Endothelial cell of umbilical vein (primary cell): Measurements from ENCODE around the gene SAMD4A. TPM values are rescaled to one million over a fixed set of nuclear protein-coding genes. Genes with fewer than 3 reads are reported as not detected.
A peak's percentile ranks its signal among the peaks of the same experiment; 100 is the strongest.

ENCODE experiments used
- BruUV-seq: library from RNA; stranded (reverse); fragments of 400-500 nt; replicated peaks from 2 replicates; lab custom pipeline; 2021; lab: Mats Ljungman, UMichigan
- CTCF ChIA-PET: fragments of 300-600, 350-600 bp; sonication (Branson Sonifier 250); formaldehyde crosslinking; loops from one replicate; lab custom pipeline; 2021; ENCODE audit warnings: antibody characterized with exemption, inconsistent platforms; lab: Charles Lee
- POLR2A ChIA-PET: fragments of 300-600, 350-600 bp; sonication (Branson Sonifier 250); formaldehyde crosslinking; loops from one replicate; lab custom pipeline; 2021; ENCODE audit warnings: antibody characterized with exemption, inconsistent platforms; lab: Charles Lee
- DNase-seq: peaks from one replicate; pipeline ENCODE4 v3.0.0-alpha.2; 2011; ENCODE audit warnings: low read depth, low spot score
- FAIRE-seq: peaks from 2 replicates; lab custom pipeline; 2011; peaks lifted over from hg19 to GRCh38; lab: Jason Lieb, UNC
- H2AFZ ChIP-seq: 2 replicates; pipeline ENCODE4 v1.6.0; 2012; ENCODE audit warnings: low read depth, low read length, control low read depth, inconsistent platforms
- H3K27ac ChIP-seq: 2 replicates; pipeline ENCODE4 v1.5.1; 2011; ENCODE audit warnings: low read depth, mild to moderate bottlenecking, control low read depth, low read length, moderate library complexity; ENCODE audit not compliant: insufficient read depth
- H3K27me3 ChIP-seq, 2 experiments: 2 replicates each; pipeline versions ENCODE4 v1.6.0 to v1.6.1; 2011; ENCODE audit warnings: low read length in 2 of 2, mixed read lengths in 1 of 2; ENCODE audit not compliant: control insufficient read depth in 2 of 2, insufficient read depth in 2 of 2
- H3K36me3 ChIP-seq, 2 experiments: 2 replicates in 1 of 2; 3 replicates in 1 of 2; pipeline ENCODE4 v1.5.1; 2011; ENCODE audit warnings: low read length in 2 of 2, mild to moderate bottlenecking in 1 of 2, moderate library complexity in 1 of 2; ENCODE audit not compliant: control insufficient read depth in 2 of 2, insufficient read depth in 2 of 2; ENCODE audit errors: extremely low read depth in 1 of 2
- H3K4me1 ChIP-seq: 3 replicates; pipeline ENCODE4 v1.5.1; 2011; ENCODE audit warnings: mild to moderate bottlenecking, low read length; ENCODE audit not compliant: control insufficient read depth, insufficient read depth; ENCODE audit errors: extremely low read depth
- H3K4me2 ChIP-seq: 2 replicates; pipeline ENCODE4 v1.6.1; 2011; ENCODE audit warnings: low read length, control low read depth, mixed read lengths; ENCODE audit not compliant: insufficient read depth
- H3K4me3 ChIP-seq, 3 experiments: fragments of 200-600 bp in 1 of 3; sonication (generic), shearing (Covaris generic) in 1 of 3; replicated peaks in 1 of 3; 2 replicates each; pipeline ENCODE4 v1.5.1; 2011 to 2016; ENCODE audit warnings: control low read depth in 3 of 3, low read length in 3 of 3, mild to moderate bottlenecking in 2 of 3, inconsistent platforms in 1 of 3, low read depth in 1 of 3, moderate library complexity in 1 of 3; ENCODE audit not compliant: insufficient read depth in 1 of 3
- H3K79me2 ChIP-seq: 2 replicates; pipeline ENCODE4 v1.6.0; 2012; ENCODE audit warnings: low read length, inconsistent platforms; ENCODE audit not compliant: control insufficient read depth, insufficient read depth
- H3K9ac ChIP-seq: replicated peaks from 2 replicates; pipeline ENCODE3; 2011; ENCODE audit warnings: low read length, control low read depth; ENCODE audit not compliant: insufficient read depth; ENCODE audit errors: extremely low read depth
- H3K9me1 ChIP-seq: replicated peaks from 3 replicates; pipeline ENCODE4 v1.6.0; 2011; ENCODE audit warnings: mild to moderate bottlenecking, low read length; ENCODE audit not compliant: control insufficient read depth, insufficient read depth; ENCODE audit errors: extremely low read depth
- H3K9me3 ChIP-seq: replicated peaks from 2 replicates; pipeline ENCODE4 v1.5.1; 2012; ENCODE audit warnings: low read length, inconsistent platforms; ENCODE audit not compliant: control insufficient read depth, insufficient read depth
- H4K20me1 ChIP-seq: replicated peaks from 2 replicates; pipeline ENCODE3; 2011; ENCODE audit warnings: mild to moderate bottlenecking, low read length; ENCODE audit not compliant: control insufficient read depth, insufficient read depth; ENCODE audit errors: extremely low read depth
- EZH2 ChIP-seq: IDR thresholded peaks from 2 replicates; pipeline ENCODE4 v1.6.1; 2012; ENCODE audit warnings: borderline replicate concordance, low read depth, mild to moderate bottlenecking, moderate library complexity, low read length, inconsistent platforms; ENCODE audit not compliant: severe bottlenecking
- FOS ChIP-seq: IDR thresholded peaks from 2 replicates; pipeline ENCODE4 v1.6.1; 2011; ENCODE audit warnings: mild to moderate bottlenecking, low read length, moderate library complexity, borderline replicate concordance; ENCODE audit not compliant: insufficient read depth
- GATA2 ChIP-seq: IDR thresholded peaks from 2 replicates; pipeline ENCODE4 v1.7.0; 2011; ENCODE audit warnings: low read depth, mild to moderate bottlenecking, moderate library complexity, mixed read lengths, low read length; ENCODE audit not compliant: insufficient read length, insufficient read depth
- JUN ChIP-seq: IDR thresholded peaks from 2 replicates; pipeline ENCODE4 v1.6.1; 2011; ENCODE audit warnings: borderline replicate concordance, low read depth; ENCODE audit not compliant: insufficient read length, insufficient read depth
- MYC ChIP-seq: IDR thresholded peaks from one replicate; pipeline ENCODE4 v1.6.1; 2011; ENCODE audit warnings: mild to moderate bottlenecking, low read depth, low read length
- POLR2A ChIP-seq: IDR thresholded peaks from 2 replicates; pipeline ENCODE4 v1.6.1; 2012; ENCODE audit warnings: low read depth, mild to moderate bottlenecking, control low read depth, low read length
- POLR2AphosphoS5 ChIP-seq: IDR thresholded peaks from 2 replicates; pipeline ENCODE4 v1.6.1; 2012; ENCODE audit warnings: low read depth, mild to moderate bottlenecking, control low read depth, low read length, moderate library complexity; ENCODE audit not compliant: insufficient read depth
- dilution Hi-C: fragments of 300-500 bp; cut with MboI; formaldehyde crosslinking; loops from one replicate; pipeline ENCODE4 v1.15.0; 2019; ENCODE audit warnings: low sequenced_read_pairs; ENCODE audit not compliant: extremely low pct_ligation_motif_present
- intact Hi-C: fragments of 100-400 bp; cut with micrococcal nuclease; formaldehyde crosslinking; loops from one replicate; pipeline ENCODE4 v1.10.0; 2022
- polyA plus RNA-seq, 4 experiments: library from polyadenylated mRNA; depleted of rRNA in 3 of 4; stranded (reverse) in 3 of 4; unstranded in 1 of 4; fragments of >200 nt; gene quantifications; 2 replicates each; pipeline versions ENCODE4 v1.2.1 to v1.2.3, GENCODE V29; 2011 to 2012; ENCODE audit warnings: missing spikeins in 1 of 4
- total RNA-seq: library from RNA; stranded (reverse); gene quantifications from 2 replicates; pipeline ENCODE4 v1.2.3, GENCODE V29; 2021
- TF ChIP-seq, protein P1 (sequence below), 2 donors: IDR thresholded peaks; 1 replicate in 1 of 2; 2 replicates in 1 of 2; pipeline ENCODE4 v1.5.1; 2011; ENCODE audit warnings: low read length in 2 of 2, mild to moderate bottlenecking in 2 of 2, moderate library complexity in 2 of 2, control low read depth in 1 of 2, inconsistent platforms in 1 of 2, low read depth in 1 of 2; ENCODE audit not compliant: insufficient read depth in 1 of 2; ENCODE audit errors: extremely low read depth in 1 of 2
- TF ChIP-seq, protein P2 (sequence below): IDR thresholded peaks from 2 replicates; pipeline ENCODE4 v1.6.1; 2011; ENCODE audit not compliant: insufficient read depth, insufficient read length

Gene SAMD4A
- total and polyA plus RNA-seq, 2 donors (not counting 3 experiments of a cell fraction or from before 2014, with no cell fraction given): 37.7 to 95.3 TPM

DNA sequence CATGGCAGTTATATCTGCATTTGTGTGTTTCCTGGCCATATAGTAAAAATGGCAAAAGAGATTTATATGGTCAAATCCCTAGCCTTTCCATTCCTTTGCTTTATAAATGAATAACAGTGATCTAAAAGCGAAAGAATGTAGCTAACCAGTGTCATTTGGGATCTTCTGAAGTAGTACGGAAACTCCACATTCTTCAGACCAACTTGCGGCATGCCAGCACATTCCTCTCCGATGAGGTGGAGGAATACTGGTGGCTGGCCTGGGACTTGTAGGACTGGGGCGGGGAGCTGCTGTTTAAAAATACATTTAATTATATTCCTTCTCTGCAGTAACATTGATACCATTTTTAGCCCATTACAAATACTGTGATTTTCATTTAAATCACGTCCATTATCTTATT is 85.3 kb downstream of the SAMD4A start:
- peak overlapping the region; percentile 100 for H3K9ac ChIP-seq
- H3K4me3 ChIP-seq: peak overlapping the region; percentile 29 to 80 (median 30)
- H3K4me1 ChIP-seq: peaks cover 62% of the 10 kb centered on the region
- no peak overlapping the region for H2AFZ ChIP-seq
- no peaks in the 10 kb centered on the region for H3K9me1 ChIP-seq
- H3K4me2 ChIP-seq: peak overlapping the region; percentile 93
- intact Hi-C loops: loop anchor here (1.0 to 2.0 kb wide), 4 partner anchors 25 to 287 kb away; no protein-coding TSS in a partner anchor
- CTCF ChIA-PET: interaction anchor here (0.8 to 3.7 kb wide), 11 partner anchors 9 to 121 kb away, joined by 3 to 42 read pairs (median 5); partner anchors contain the start of gene SAMD4A
- FAIRE-seq: peak; percentile 89
- no peak for TF ChIP-seq POLR2A
- TF ChIP-seq, protein P1, sequence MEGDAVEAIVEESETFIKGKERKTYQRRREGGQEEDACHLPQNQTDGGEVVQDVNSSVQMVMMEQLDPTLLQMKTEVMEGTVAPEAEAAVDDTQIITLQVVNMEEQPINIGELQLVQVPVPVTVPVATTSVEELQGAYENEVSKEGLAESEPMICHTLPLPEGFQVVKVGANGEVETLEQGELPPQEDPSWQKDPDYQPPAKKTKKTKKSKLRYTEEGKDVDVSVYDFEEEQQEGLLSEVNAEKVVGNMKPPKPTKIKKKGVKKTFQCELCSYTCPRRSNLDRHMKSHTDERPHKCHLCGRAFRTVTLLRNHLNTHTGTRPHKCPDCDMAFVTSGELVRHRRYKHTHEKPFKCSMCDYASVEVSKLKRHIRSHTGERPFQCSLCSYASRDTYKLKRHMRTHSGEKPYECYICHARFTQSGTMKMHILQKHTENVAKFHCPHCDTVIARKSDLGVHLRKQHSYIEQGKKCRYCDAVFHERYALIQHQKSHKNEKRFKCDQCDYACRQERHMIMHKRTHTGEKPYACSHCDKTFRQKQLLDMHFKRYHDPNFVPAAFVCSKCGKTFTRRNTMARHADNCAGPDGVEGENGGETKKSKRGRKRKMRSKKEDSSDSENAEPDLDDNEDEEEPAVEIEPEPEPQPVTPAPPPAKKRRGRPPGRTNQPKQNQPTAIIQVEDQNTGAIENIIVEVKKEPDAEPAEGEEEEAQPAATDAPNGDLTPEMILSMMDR (IDR thresholded peaks at IDR 0.05; ENCODE audit: extremely low read depth in 1 of 2, insufficient read depth in 1 of 2, low read depth in 1 of 2, low read length in 2 of 2): no peak
- peak; percentile 88 for TF ChIP-seq POLR2AphosphoS5
- TF ChIP-seq GATA2: no peak
- TF ChIP-seq, protein P2, sequence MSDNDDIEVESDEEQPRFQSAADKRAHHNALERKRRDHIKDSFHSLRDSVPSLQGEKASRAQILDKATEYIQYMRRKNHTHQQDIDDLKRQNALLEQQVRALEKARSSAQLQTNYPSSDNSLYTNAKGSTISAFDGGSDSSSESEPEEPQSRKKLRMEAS: no peak
- TF ChIP-seq JUN: peak; percentile 98
- peak; percentile 18 for TF ChIP-seq MYC
- TF ChIP-seq EZH2: no peak
- TF ChIP-seq FOS: peak; percentile 85
- H3K27ac ChIP-seq: peak overlapping the region; percentile 100
- BruUV-seq: no TSS peak
- no peaks in the 10 kb centered on the region for H3K27me3 ChIP-seq
- peaks cover 70% of the 10 kb centered on the region for H3K79me2 ChIP-seq
- POLR2A ChIA-PET: interaction anchor here (0.7 to 4.3 kb wide), 10 partner anchors 25 to 164 kb away, joined by 3 to 29 read pairs (median 4); partner anchors contain the start of gene SAMD4A
- H3K36me3 ChIP-seq: no peaks in the 10 kb centered on the region
- H4K20me1 ChIP-seq: no peaks in the 10 kb centered on the region
- dilution Hi-C loops: no loop called here
- DNase-seq: peak; percentile 96
- H3K9me3 ChIP-seq: no peaks in the 10 kb centered on the region
